RWPE1 (cell line): ENCODE data around the gene ANO7.

Source experiments
- CTCF ChIA-PET: fragments of 350-600 bp; sonication (Branson Sonifier 250); formaldehyde crosslinking; extraction: SDS; loops from one replicate; lab custom pipeline; 2021; lab: Yijun Ruan, JAX
- POLR2A ChIA-PET: fragments of 400-600 bp; formaldehyde crosslinking; extraction: SDS; loops from one replicate; lab custom pipeline; 2020; ENCODE audit warnings: antibody characterized with exemption; ENCODE audit not compliant: low non-redundant PET; lab: Yijun Ruan, JAX
- DNase-seq: peaks from one replicate; pipeline ENCODE4 v3.0.0; 2012; ENCODE audit warnings: low spot score
- H3K27ac ChIP-seq: fragments of 450-650 bp; 2 replicates; pipeline ENCODE4 v1.5.1; 2017
- TF ChIP-seq, protein P1 (sequence below): fragments of 450-650 bp; conservative IDR thresholded peaks from 2 replicates; pipeline ENCODE4 v1.5.1; 2017; ENCODE audit warnings: low read depth, mild to moderate bottlenecking

Gene ANO7

DNA sequence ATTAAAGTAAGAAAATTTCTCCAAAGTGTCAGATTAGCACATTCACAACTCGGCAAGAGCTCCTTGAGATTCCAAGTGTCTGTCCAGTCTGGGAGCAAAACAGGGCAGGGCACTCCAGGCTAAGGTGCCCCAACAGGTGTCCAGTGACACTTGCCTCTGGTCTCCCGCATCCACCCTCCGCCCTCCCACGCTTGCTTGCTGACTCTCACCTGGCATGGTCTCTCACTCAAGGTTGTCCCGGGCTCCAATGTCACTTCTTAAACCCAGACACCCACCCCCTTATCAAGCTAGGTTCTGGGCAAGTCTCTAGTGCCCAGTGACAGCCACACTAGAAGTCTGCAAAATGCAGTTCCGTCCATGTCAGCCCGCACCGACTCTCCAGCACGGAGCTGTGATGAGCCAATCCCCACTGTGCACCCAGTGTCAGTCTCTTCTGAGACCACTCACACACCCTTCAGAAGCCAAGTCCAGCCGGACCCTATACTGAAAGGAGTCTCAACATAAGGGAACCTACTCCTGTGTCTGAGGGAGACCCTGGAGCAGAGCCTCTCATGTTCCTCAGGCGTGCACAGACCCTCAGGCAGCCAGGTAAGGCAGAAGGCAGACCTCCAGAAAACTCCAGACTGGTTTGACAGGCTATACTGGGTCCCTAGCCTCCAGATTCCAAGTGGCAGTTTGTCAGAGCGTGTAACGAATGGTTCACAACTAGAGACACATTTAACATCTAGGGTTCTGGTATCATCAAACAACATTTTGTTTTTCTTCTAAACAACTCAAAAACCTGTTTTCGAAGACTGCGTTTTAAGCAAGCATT is 81.4 kb downstream of the ANO7 start:
- TF ChIP-seq, protein P1, sequence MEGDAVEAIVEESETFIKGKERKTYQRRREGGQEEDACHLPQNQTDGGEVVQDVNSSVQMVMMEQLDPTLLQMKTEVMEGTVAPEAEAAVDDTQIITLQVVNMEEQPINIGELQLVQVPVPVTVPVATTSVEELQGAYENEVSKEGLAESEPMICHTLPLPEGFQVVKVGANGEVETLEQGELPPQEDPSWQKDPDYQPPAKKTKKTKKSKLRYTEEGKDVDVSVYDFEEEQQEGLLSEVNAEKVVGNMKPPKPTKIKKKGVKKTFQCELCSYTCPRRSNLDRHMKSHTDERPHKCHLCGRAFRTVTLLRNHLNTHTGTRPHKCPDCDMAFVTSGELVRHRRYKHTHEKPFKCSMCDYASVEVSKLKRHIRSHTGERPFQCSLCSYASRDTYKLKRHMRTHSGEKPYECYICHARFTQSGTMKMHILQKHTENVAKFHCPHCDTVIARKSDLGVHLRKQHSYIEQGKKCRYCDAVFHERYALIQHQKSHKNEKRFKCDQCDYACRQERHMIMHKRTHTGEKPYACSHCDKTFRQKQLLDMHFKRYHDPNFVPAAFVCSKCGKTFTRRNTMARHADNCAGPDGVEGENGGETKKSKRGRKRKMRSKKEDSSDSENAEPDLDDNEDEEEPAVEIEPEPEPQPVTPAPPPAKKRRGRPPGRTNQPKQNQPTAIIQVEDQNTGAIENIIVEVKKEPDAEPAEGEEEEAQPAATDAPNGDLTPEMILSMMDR, result no peak
- peak overlapping the region; percentile 45 for H3K27ac ChIP-seq
- ChIA-PET POLR2A (no interaction called here), CTCF (interaction anchor here (0.5 kb wide), 1 partner anchor 19 kb away, joined by 3 read pairs; no protein-coding TSS in a partner anchor)
- no peak for DNase-seq

- POLR2A ChIA-PET, result no interaction called here
- no peak for DNase-seq
- H3K27ac ChIP-seq, result no peak overlapping the region
- TF ChIP-seq, protein P1, result no peak
- CTCF ChIA-PET, result no interaction called here
These were observed 82.1 kb downstream of the ANO7 start for GRCh38 chr2:241270531-241270930.

GRCh38 chr2:241271706-241272302 is 83.3 kb downstream of the ANO7 start:
- POLR2A ChIA-PET, result no interaction called here
- CTCF ChIA-PET, result interaction anchor here (0.6 kb wide), 1 partner anchor 156 kb away, joined by 3 read pairs; no protein-coding TSS in a partner anchor
- DNase-seq, result peak; percentile 54
- peak overlapping the region; percentile 88 for H3K27ac ChIP-seq
- TF ChIP-seq, protein P1, result no peak

DNA sequence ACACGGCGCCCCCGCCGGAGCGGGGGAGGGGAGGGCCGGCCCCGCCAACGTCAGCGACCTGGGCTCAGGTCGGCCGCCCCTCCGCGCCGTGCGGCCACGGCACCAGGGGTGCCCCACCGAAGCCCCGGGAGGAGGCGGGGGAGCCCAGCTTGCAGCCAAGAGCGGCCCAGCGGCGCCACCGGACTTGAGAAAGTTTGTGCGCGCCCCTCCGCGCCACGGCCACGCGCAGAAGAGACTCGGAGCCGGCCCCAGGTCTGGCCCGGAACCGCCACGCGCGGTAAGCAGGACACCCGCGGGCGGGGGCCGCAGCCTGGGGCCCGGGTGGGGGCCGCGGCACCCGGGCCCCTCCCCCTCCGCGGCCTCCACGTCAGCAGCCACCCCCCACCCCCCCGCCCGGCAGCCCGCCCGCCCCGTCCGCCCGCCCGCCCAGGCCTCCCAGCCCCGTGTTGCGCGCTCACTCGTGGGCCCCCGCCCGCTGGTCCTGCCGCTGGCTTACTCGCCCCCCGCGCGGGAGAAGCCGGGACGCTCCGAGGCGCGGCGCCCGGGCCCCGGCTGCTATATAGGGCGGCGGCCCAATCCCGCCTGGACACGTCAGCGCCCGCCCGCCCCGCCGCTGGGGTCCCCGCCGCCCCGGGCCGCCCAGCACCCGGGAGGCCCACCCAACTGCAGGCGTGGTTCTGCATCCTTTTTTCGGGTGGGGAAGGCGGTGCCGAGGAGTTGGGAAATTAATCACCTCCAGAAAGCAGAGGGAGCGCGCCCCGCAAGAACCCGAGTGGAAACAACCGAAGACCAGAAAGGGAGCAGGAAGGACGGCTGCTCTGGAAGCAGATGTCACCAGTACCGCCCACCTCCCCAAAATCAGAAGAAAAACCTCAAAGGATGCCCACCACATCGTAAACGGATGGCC is 84.1 kb downstream of the ANO7 start:
- peak overlapping the region; percentile 88 for H3K27ac ChIP-seq
- DNase-seq, result peak; percentile 59
- ChIA-PET CTCF (interaction anchor here (0.6 kb wide), 1 partner anchor 56 kb away, joined by 3 read pairs; no protein-coding TSS in a partner anchor), POLR2A (no interaction called here)
- TF ChIP-seq, protein P1, result no peak

DNA sequence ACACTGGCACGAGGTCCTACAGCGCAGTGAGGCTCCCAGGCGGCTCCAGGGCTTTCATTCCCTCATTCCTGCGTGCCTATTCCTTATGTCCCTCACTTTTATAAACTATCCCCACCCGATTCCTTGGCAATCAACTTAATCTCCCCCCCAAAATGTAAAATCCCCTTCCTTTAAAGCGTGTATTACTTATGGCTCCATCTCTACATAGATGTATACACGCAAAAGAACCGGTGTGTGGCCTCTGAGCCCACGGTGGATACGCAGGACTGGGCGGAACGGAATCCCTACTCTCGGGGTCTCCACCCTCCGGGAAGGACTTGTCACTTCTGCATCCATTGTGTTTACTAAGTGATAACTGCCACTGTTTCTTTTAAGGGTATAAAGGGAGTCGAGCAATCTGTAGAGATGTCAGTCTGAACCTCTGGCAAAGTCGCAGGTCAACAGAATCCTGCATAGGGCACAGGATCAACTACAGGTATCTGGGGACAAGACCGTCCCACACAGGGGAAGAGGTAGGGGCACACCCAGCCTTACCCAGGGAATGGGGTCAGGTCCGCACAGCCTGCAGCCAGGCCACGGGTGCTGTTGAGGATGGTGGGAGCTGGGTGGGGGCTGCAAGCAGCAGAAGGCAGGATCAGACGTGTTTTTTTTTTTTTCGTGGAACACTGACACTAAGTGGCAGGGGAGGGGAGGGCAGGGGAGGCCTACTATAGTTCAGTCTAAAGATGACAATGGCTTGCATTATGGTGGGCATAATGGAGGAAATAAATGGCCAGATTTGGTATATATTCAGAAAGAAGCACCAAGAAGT is 84.9 kb downstream of the ANO7 start:
- no peak for DNase-seq
- TF ChIP-seq, protein P1, result no peak
- H3K27ac ChIP-seq, result peak overlapping the region; percentile 88
- POLR2A ChIA-PET, result no interaction called here
- CTCF ChIA-PET, result no interaction called here
